H1 (cell line): ENCODE data around the gene NAGS. TPM values are rescaled to one million over a fixed set of nuclear protein-coding genes. Genes with fewer than 3 reads are reported as not detected.

Source experiments
- BCL11A ChIP-seq, 2 experiments: IDR thresholded peaks; one replicate each; pipeline ENCODE4 v1.6.1; 2011; ENCODE audit warnings: low read depth in 2 of 2, low read length in 2 of 2, mild to moderate bottlenecking in 2 of 2
- CEBPB ChIP-seq: IDR thresholded peaks from 2 replicates; pipeline ENCODE4 v1.6.1; 2012; ENCODE audit warnings: low read depth, low read length
- CHD1 ChIP-seq: IDR thresholded peaks from 2 replicates; pipeline ENCODE4 v1.6.1; 2012; ENCODE audit warnings: low read depth, low read length, improper control_type of control experiment
- CHD7 ChIP-seq: fragments of 300-600 bp; sonication (generic); IDR thresholded peaks from 2 replicates; pipeline ENCODE4 v1.7.1; 2012; ENCODE audit warnings: low read length, moderate library complexity, mild to moderate bottlenecking, inconsistent platforms; ENCODE audit not compliant: insufficient replicate concordance
- CTBP2 ChIP-seq: IDR thresholded peaks from 2 replicates; pipeline ENCODE4 v1.7.0; 2011; ENCODE audit warnings: borderline replicate concordance, mild to moderate bottlenecking, moderate library complexity, mixed read lengths, low read length; ENCODE audit not compliant: insufficient read depth, insufficient read length
- MAX ChIP-seq: IDR thresholded peaks from 2 replicates; pipeline ENCODE4 v1.6.1; 2012; ENCODE audit warnings: inconsistent platforms
- PHF8 ChIP-seq: fragments of 200-600 bp; sonication (generic); conservative IDR thresholded peaks from 2 replicates; pipeline ENCODE4 v1.7.1; 2012; ENCODE audit warnings: low read depth, mild to moderate bottlenecking, inconsistent platforms, low read length, moderate library complexity
- SP1 ChIP-seq: IDR thresholded peaks from 2 replicates; pipeline ENCODE4 v1.6.1; 2011; ENCODE audit warnings: low read depth, low read length
- TAF1 ChIP-seq: IDR thresholded peaks from 2 replicates; pipeline ENCODE4 v1.6.1; 2011; ENCODE audit warnings: mild to moderate bottlenecking, low read depth, low read length
- TEAD4 ChIP-seq: IDR thresholded peaks from 2 replicates; pipeline ENCODE4 v1.6.1; 2012; ENCODE audit warnings: low read depth, low read length, inconsistent platforms, mixed read lengths
- polyA plus RNA-seq, 7 experiments: library from polyadenylated mRNA; depleted of rRNA in 3 of 7; stranded (reverse) in 5 of 7; unstranded in 2 of 7; fragments of >200 nt in 5 of 7; fragments of 200-250 nt in 2 of 7; gene quantifications; 1 replicate in 5 of 7; 2 replicates in 1 of 7; 4 replicates in 1 of 7; pipeline versions ENCODE4 v1.2.1 to v1.2.3, GENCODE V29; 2011 to 2013; ENCODE audit warnings: missing spikeins in 2 of 7, mixed read lengths in 2 of 7
- total RNA-seq: library from RNA; stranded (reverse); fragmentation: NEBNext Ultra II Directional; extraction: Animal tissue kit (Norgen Biotek cat#: 25700); gene quantifications from 2 replicates; pipeline ENCODE4 v1.2.1, GENCODE V29; 2021

NAGS gene
- total and polyA plus RNA-seq, 2 of the 8 experiments (the other 6 are each of a cell fraction or from before 2014, with no cell fraction given), result 4.0 to 5.1 TPM

- TF ChIP-seq CHD7 (no peak), TEAD4 (0 out of 2 replicates have a peak, but pooled peaks have one; percentile 1), SP1 (peak; percentile 90), TAF1 (no peak), CHD1 (no peak), BCL11A (IDR thresholded peaks at IDR 0.05; ENCODE audit: low read depth in 2 of 2, low read length in 2 of 2) (no peak), CEBPB (no peak), MAX (peak; percentile 74), CTBP2 (no peak), PHF8 (peak; percentile 17; the same call in 1 of the 2 replicates)
These were observed 20.7 kb upstream of the NAGS start (continued) for GRCh38 chr17:43983515-43984411.
